ENCODE measurements around the gene GPR25.

Gene GPR25

GRCh38 chr1:200873671-200874397 is 1.1 kb downstream of the GPR25 start:
- no peak for DNase-seq

- DNase-seq: no peak
Measured at GRCh38 chr1:200874694-200875093, 1.9 kb downstream of the GPR25 start.

GRCh38 chr1:200875416-200875815 is 2.6 kb downstream of the GPR25 start:
- DNase-seq: no peak

GRCh38 chr1:200877010-200877409 is 4.2 kb downstream of the GPR25 start:
- no peak for DNase-seq

- DNase-seq: no peak
Measured at GRCh38 chr1:200877839-200878551, 5.2 kb downstream of the GPR25 start.

GRCh38 chr1:200880212-200880611 is 7.4 kb downstream of the GPR25 start:
- no peak for DNase-seq

GRCh38 chr1:200883118-200883517 is 10.3 kb downstream of the GPR25 start:
- no peak for DNase-seq

- no peak for DNase-seq
Measured at GRCh38 chr1:200885623-200886402, 13.0 kb downstream of the GPR25 start.

GRCh38 chr1:200886594-200886993 is 13.8 kb downstream of the GPR25 start:
- no peak for DNase-seq

GRCh38 chr1:200887036-200887435 is 14.3 kb downstream of the GPR25 start:
- DNase-seq: no peak

GRCh38 chr1:200887772-200888348 is 15.1 kb downstream of the GPR25 start:
- DNase-seq: no peak

- DNase-seq: no peak
Measured at GRCh38 chr1:200888349-200888838, 15.6 kb downstream of the GPR25 start.

- no peak for DNase-seq
Measured at GRCh38 chr1:200889571-200889970, 16.8 kb downstream of the GPR25 start.

- DNase-seq: no peak
Measured at GRCh38 chr1:200890027-200890426, 17.2 kb downstream of the GPR25 start.

- DNase-seq: peak; percentile 16
Measured at GRCh38 chr1:200890818-200891773, 18.3 kb downstream of the GPR25 start.

- DNase-seq: no peak
Measured at GRCh38 chr1:200891774-200892157, 19.0 kb downstream of the GPR25 start.

GRCh38 chr1:200892546-200892945 is 19.8 kb downstream of the GPR25 start:
- no peak for DNase-seq

GRCh38 chr1:200892958-200893357 is 20.2 kb downstream of the GPR25 start:
- DNase-seq: no peak

- DNase-seq: no peak
Measured at GRCh38 chr1:200893411-200893901, 20.7 kb downstream of the GPR25 start.

- no peak for DNase-seq
Measured at GRCh38 chr1:200894712-200895442, 22.1 kb downstream of the GPR25 start, which contains the start of gene INAVA. TSS of gene INAVA (plus strand) at chr1:200894900. CDS start at chr1:200898401, 3,501 bp downstream.

GRCh38 chr1:200895443-200895789 is 22.6 kb downstream of the GPR25 start:
- DNase-seq: no peak

All from NCI-H526 treated with DMSO at 0.1 percent for 48 hours (cell line).